ENCODE measurements around the gene GAREM1.

DNA sequence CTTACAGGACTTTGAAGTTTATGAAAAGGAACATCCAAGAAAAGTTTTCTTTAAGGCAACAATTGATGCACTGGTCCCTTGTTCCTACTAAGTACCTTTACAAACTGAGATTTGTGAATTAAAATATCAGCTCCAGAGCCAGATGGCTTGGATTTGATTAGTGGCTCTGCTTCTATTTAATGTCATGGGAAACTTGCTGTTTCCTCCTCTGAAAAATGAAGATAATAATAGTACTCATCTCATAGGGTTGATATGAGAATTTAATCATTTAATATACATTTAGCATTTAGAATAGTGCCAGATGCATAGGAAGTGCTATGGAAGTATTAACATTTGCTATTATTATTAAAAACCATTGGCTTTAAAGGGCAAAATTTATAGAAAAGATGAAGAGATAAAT is 2.6 kb upstream of the GAREM1 start:
- TF ChIP-seq, protein P1, sequence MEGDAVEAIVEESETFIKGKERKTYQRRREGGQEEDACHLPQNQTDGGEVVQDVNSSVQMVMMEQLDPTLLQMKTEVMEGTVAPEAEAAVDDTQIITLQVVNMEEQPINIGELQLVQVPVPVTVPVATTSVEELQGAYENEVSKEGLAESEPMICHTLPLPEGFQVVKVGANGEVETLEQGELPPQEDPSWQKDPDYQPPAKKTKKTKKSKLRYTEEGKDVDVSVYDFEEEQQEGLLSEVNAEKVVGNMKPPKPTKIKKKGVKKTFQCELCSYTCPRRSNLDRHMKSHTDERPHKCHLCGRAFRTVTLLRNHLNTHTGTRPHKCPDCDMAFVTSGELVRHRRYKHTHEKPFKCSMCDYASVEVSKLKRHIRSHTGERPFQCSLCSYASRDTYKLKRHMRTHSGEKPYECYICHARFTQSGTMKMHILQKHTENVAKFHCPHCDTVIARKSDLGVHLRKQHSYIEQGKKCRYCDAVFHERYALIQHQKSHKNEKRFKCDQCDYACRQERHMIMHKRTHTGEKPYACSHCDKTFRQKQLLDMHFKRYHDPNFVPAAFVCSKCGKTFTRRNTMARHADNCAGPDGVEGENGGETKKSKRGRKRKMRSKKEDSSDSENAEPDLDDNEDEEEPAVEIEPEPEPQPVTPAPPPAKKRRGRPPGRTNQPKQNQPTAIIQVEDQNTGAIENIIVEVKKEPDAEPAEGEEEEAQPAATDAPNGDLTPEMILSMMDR (IDR thresholded peaks at IDR 0.05) = no peak
- TF ChIP-seq POLR2A (IDR thresholded peaks at IDR 0.05) = no peak
